Measurements from ENCODE around the gene KCNMA1.

The KCNMA1 gene

DNA sequence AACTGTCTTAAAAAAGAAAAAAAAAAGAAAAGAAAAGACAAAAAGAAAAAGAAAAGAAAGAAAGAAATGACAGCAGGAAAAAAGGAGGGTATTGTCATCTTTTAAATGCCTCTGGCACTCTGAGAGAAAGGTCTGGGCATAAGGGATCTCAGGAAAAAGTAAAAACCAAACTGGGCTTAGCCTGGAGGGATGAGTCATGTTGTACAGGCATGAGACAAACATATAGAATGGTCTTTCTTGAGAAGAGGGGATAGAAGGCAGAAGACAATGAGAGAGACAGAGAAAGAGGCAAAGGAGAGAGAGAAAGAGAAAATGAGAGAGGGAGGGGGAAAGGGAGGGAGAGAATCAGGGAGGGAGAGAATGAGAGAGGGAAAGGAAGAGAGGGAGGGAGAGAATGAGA lies 32.3 kb upstream of the KCNMA1 start:
- Histone ChIP-seq H3K18ac (ENCODE audit: low read depth in 1 of 2, low read length in 2 of 2) (no peak overlapping the region), H3K9ac (ENCODE audit: low read length) (no peak overlapping the region), H4K8ac (ENCODE audit: low read length) (no peak overlapping the region), H3K4me3 (ENCODE audit: insufficient read depth in 1 of 2, low read depth in 1 of 2, low read length in 2 of 2) (no peak overlapping the region), H3K27ac (ENCODE audit: low read length, poor library complexity, severe bottlenecking) (no peak overlapping the region), H2AK5ac (ENCODE audit: low read length, severe bottlenecking) (no peak overlapping the region), H2BK5ac (ENCODE audit: low read depth, low read length, poor library complexity, severe bottlenecking) (no peak overlapping the region), H3K36me3 (ENCODE audit: control insufficient read depth in 1 of 2, insufficient read depth in 2 of 2, low read depth in 1 of 2, low read length in 2 of 2) (no peaks in the 10 kb centered on the region), H3K4ac (ENCODE audit: low read depth in 1 of 2, low read length in 2 of 2) (no peak overlapping the region), H3K4me1 (ENCODE audit: control insufficient read depth, insufficient read depth, low read depth, low read length) (no peaks in the 10 kb centered on the region), H2BK120ac (ENCODE audit: low read depth, low read length) (no peak overlapping the region), H4K91ac (ENCODE audit: low read length) (no peak overlapping the region), H3K23ac (ENCODE audit: low read length in 2 of 2) (no peak overlapping the region), H3K4me2 (ENCODE audit: low read length, poor library complexity, severe bottlenecking) (no peak overlapping the region), H3K14ac (ENCODE audit: low read length in 2 of 2) (no peak overlapping the region), H2AFZ (ENCODE audit: low read depth, low read length) (no peak overlapping the region), H3K27me3 (ENCODE audit: control insufficient read depth in 1 of 2, insufficient read depth in 1 of 2, low read length in 2 of 2) (peaks cover 9 to 39% of the 10 kb centered on the region in 2 experiments), H3K79me1 (replicated peaks; ENCODE audit: low read length, poor library complexity, severe bottlenecking) (no peaks in the 10 kb centered on the region), H2BK12ac (ENCODE audit: low read length in 2 of 2) (no peak overlapping the region), H2BK15ac (ENCODE audit: low read depth, poor library complexity, severe bottlenecking) (no peak overlapping the region), H3K9me3 (ENCODE audit: control insufficient read depth, low read length) (no peaks in the 10 kb centered on the region)
- peak; percentile 14 for DNase-seq

- Histone ChIP-seq H3K18ac (ENCODE audit: low read depth in 1 of 2, low read length in 2 of 2) (no peak overlapping the region), H2BK12ac (ENCODE audit: low read length in 2 of 2) (no peak overlapping the region), H4K91ac (ENCODE audit: low read length) (no peak overlapping the region), H3K9ac (ENCODE audit: low read length) (no peak overlapping the region), H2AFZ (ENCODE audit: low read depth, low read length) (no peak overlapping the region), H3K23ac (ENCODE audit: low read length in 2 of 2) (no peak overlapping the region), H3K4ac (ENCODE audit: low read depth in 1 of 2, low read length in 2 of 2) (no peak overlapping the region), H2BK15ac (ENCODE audit: low read depth, poor library complexity, severe bottlenecking) (no peak overlapping the region), H3K4me1 (ENCODE audit: control insufficient read depth, insufficient read depth, low read depth, low read length) (peaks cover 2% of the 10 kb centered on the region), H2AK5ac (ENCODE audit: low read length, severe bottlenecking) (no peak overlapping the region), H3K4me3 (ENCODE audit: insufficient read depth in 1 of 2, low read depth in 1 of 2, low read length in 2 of 2) (no peak overlapping the region), H3K36me3 (ENCODE audit: control insufficient read depth in 1 of 2, insufficient read depth in 2 of 2, low read depth in 1 of 2, low read length in 2 of 2) (no peaks in the 10 kb centered on the region), H3K27me3 (ENCODE audit: control insufficient read depth in 1 of 2, insufficient read depth in 1 of 2, low read length in 2 of 2) (peaks cover 9 to 45% of the 10 kb centered on the region in 2 experiments), H3K79me1 (replicated peaks; ENCODE audit: low read length, poor library complexity, severe bottlenecking) (no peaks in the 10 kb centered on the region), H2BK120ac (ENCODE audit: low read depth, low read length) (no peak overlapping the region), H4K8ac (ENCODE audit: low read length) (peak overlapping the region; percentile 29), H3K14ac (ENCODE audit: low read length in 2 of 2) (no peak overlapping the region), H3K9me3 (ENCODE audit: control insufficient read depth, low read length) (no peaks in the 10 kb centered on the region), H3K4me2 (ENCODE audit: low read length, poor library complexity, severe bottlenecking) (no peak overlapping the region), H2BK5ac (ENCODE audit: low read depth, low read length, poor library complexity, severe bottlenecking) (no peak overlapping the region), H3K27ac (ENCODE audit: low read length, poor library complexity, severe bottlenecking) (no peak overlapping the region)
- WGBS, result 89% methylated on average over 3 of the region's 3 CpGs
- no peak for DNase-seq
Observed at GRCh38 chr10:77667426-77668324, 30.1 kb upstream of the KCNMA1 start.

DNA sequence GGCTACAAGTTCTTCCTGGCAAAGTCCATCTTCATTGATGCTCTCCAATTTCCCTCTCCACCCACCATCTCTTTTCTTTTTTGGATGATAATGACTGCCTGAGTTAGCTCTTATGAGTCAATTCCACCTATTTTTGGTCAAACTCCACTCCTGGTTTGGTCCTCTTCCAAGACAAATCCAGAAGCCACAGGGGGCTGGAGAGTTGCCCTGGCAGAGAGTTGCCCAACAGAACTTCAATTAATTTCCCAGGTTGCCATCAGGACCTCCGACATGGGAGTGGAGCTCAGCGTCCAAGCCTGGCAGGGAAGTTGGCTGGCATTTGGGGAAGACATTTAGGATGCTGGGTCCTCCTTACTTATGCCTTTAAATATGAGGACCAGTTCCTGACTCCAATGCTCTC lies 29.2 kb upstream of the KCNMA1 start:
- H3K27ac ChIP-seq (ENCODE audit: low read length, poor library complexity, severe bottlenecking), result no peak overlapping the region
- H2BK120ac ChIP-seq (ENCODE audit: low read depth, low read length), result no peak overlapping the region
- H2BK5ac ChIP-seq (ENCODE audit: low read depth, low read length, poor library complexity, severe bottlenecking), result no peak overlapping the region
- H3K9me3 ChIP-seq (ENCODE audit: control insufficient read depth, low read length), result no peaks in the 10 kb centered on the region
- H3K18ac ChIP-seq (ENCODE audit: low read depth in 1 of 2, low read length in 2 of 2), result no peak overlapping the region
- WGBS, result 94% methylated on average over 2 of the region's 2 CpGs
- no peaks in the 10 kb centered on the region for H3K79me1 ChIP-seq (replicated peaks; ENCODE audit: low read length, poor library complexity, severe bottlenecking)
- no peak overlapping the region for H3K4me2 ChIP-seq (ENCODE audit: low read length, poor library complexity, severe bottlenecking)
- H2BK15ac ChIP-seq (ENCODE audit: low read depth, poor library complexity, severe bottlenecking), result no peak overlapping the region
- H2AK5ac ChIP-seq (ENCODE audit: low read length, severe bottlenecking), result no peak overlapping the region
- no peaks in the 10 kb centered on the region for H3K36me3 ChIP-seq (ENCODE audit: control insufficient read depth in 1 of 2, insufficient read depth in 2 of 2, low read depth in 1 of 2, low read length in 2 of 2)
- H3K4ac ChIP-seq (ENCODE audit: low read depth in 1 of 2, low read length in 2 of 2), result no peak overlapping the region
- no peak overlapping the region for H2AFZ ChIP-seq (ENCODE audit: low read depth, low read length)
- no peak overlapping the region for H3K4me3 ChIP-seq (ENCODE audit: insufficient read depth in 1 of 2, low read depth in 1 of 2, low read length in 2 of 2)
- no peak overlapping the region for H3K9ac ChIP-seq (ENCODE audit: low read length)
- peaks cover 9 to 39% of the 10 kb centered on the region in 2 experiments for H3K27me3 ChIP-seq (ENCODE audit: control insufficient read depth in 1 of 2, insufficient read depth in 1 of 2, low read length in 2 of 2)
- H3K14ac ChIP-seq (ENCODE audit: low read length in 2 of 2), result no peak overlapping the region
- H4K8ac ChIP-seq (ENCODE audit: low read length), result no peak overlapping the region
- H3K23ac ChIP-seq (ENCODE audit: low read length in 2 of 2), result no peak overlapping the region
- H2BK12ac ChIP-seq (ENCODE audit: low read length in 2 of 2), result no peak overlapping the region
- no peak overlapping the region for H4K91ac ChIP-seq (ENCODE audit: low read length)
- no peak for DNase-seq
- peaks cover 2% of the 10 kb centered on the region for H3K4me1 ChIP-seq (ENCODE audit: control insufficient read depth, insufficient read depth, low read depth, low read length)

DNA sequence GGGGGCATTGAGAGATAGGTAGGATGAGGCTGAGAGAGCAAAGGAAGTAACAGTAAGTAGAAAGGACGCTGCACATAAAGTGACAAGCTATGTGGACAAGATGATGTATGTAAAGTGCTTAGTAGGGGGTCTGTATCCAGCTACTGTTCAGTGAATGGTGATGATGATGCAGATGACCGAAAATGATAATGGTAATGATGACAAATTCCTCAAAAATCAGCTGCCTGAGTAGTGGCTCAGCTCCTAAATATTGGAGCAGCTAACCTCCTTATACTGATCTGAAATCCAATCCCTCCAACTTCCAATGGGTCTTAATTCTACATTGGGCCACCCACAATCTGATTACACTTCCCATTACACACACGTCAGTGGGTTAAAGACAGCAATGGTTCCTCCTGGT lies 27.1 kb upstream of the KCNMA1 start:
- Histone ChIP-seq H3K4me3 (ENCODE audit: insufficient read depth in 1 of 2, low read depth in 1 of 2, low read length in 2 of 2) (no peak overlapping the region), H3K9me3 (ENCODE audit: control insufficient read depth, low read length) (peaks cover 2% of the 10 kb centered on the region), H2BK5ac (ENCODE audit: low read depth, low read length, poor library complexity, severe bottlenecking) (no peak overlapping the region), H2BK15ac (ENCODE audit: low read depth, poor library complexity, severe bottlenecking) (no peak overlapping the region), H2BK120ac (ENCODE audit: low read depth, low read length) (no peak overlapping the region), H3K23ac (ENCODE audit: low read length in 2 of 2) (no peak overlapping the region), H3K9ac (ENCODE audit: low read length) (no peak overlapping the region), H3K4me2 (ENCODE audit: low read length, poor library complexity, severe bottlenecking) (no peak overlapping the region), H3K79me1 (replicated peaks; ENCODE audit: low read length, poor library complexity, severe bottlenecking) (no peaks in the 10 kb centered on the region), H2BK12ac (ENCODE audit: low read length in 2 of 2) (no peak overlapping the region), H3K4ac (ENCODE audit: low read depth in 1 of 2, low read length in 2 of 2) (no peak overlapping the region), H2AK5ac (ENCODE audit: low read length, severe bottlenecking) (no peak overlapping the region), H2AFZ (ENCODE audit: low read depth, low read length) (no peak overlapping the region), H3K18ac (ENCODE audit: low read depth in 1 of 2, low read length in 2 of 2) (no peak overlapping the region), H3K27me3 (ENCODE audit: control insufficient read depth in 1 of 2, insufficient read depth in 1 of 2, low read length in 2 of 2) (peaks cover 0 to 20% of the 10 kb centered on the region in 2 experiments), H3K14ac (ENCODE audit: low read length in 2 of 2) (no peak overlapping the region), H4K8ac (ENCODE audit: low read length) (no peak overlapping the region), H4K91ac (ENCODE audit: low read length) (no peak overlapping the region), H3K36me3 (ENCODE audit: control insufficient read depth in 1 of 2, insufficient read depth in 2 of 2, low read depth in 1 of 2, low read length in 2 of 2) (no peaks in the 10 kb centered on the region), H3K27ac (ENCODE audit: low read length, poor library complexity, severe bottlenecking) (no peak overlapping the region), H3K4me1 (ENCODE audit: control insufficient read depth, insufficient read depth, low read depth, low read length) (peaks cover 2% of the 10 kb centered on the region)
- WGBS, result 93% methylated on average over 3 of the region's 3 CpGs
- no peak for DNase-seq

All from mesenchymal stem cell (in vitro differentiated cells and primary cell).